ENCODE measurements around the gene INAFM1.
"Not testable (repeated sequence)": the region's sequence is repeated elsewhere in the genome, so short reads cannot be mapped to it uniquely, and the experiment has no call there.

The INAFM1 gene

DNA sequence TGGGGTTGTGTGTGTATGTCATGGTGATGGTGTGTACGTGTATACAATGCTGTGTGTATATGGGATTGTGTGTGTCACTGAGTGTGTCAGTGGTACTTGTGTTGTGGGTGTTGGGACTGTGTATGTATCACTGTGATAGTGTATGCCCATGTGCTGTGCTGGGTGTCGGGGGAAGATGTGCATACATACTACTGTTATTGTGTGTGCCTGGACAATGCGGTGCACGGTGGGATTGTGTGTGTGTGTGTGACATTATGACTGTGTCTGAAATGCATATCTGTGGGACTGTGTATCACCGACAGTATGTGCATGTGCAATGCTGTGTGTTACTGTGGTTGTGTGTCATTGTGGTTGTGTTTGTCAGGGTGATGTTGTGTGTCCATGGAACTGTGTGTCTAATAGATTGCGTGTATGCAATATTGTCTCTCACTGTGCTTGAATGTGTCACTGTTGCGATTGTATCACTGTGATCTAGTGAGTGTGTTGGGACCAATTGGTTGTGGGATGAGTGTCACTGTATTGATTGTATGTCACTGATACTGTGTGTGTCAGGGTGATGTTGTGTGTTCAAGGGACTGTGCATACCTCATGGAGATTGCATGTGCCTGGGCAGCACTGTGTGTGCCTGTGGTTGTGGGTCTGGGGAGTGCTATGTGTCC is 32.6 kb upstream of the INAFM1 start:
- no peak for DNase-seq

DNA sequence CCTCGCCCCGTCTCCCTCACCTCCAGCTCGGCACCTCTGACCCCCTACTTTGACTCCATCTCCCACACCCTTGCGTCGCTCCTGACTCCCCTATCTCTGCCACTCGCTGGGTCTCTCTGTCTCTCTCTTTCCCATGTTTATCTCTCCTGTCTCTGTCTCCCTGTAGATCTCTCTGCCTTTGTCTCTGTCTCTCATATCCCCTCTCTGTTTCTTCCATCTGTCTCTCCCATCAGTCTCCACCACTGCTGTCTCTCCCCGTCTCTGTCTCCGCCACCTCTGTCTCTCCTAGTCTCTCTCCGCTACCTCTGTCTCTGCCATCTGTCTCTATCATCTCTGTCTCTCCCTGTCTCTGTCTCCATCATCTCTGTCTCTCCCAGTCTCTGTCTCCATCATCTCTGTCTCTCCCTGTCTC is 31.3 kb upstream of the INAFM1 start:
- DNase-seq = no peak

- DNase-seq = peak; percentile 97
These were observed 30.7 kb upstream of the INAFM1 start for GRCh38 chr19:47243776-47244547.

DNA sequence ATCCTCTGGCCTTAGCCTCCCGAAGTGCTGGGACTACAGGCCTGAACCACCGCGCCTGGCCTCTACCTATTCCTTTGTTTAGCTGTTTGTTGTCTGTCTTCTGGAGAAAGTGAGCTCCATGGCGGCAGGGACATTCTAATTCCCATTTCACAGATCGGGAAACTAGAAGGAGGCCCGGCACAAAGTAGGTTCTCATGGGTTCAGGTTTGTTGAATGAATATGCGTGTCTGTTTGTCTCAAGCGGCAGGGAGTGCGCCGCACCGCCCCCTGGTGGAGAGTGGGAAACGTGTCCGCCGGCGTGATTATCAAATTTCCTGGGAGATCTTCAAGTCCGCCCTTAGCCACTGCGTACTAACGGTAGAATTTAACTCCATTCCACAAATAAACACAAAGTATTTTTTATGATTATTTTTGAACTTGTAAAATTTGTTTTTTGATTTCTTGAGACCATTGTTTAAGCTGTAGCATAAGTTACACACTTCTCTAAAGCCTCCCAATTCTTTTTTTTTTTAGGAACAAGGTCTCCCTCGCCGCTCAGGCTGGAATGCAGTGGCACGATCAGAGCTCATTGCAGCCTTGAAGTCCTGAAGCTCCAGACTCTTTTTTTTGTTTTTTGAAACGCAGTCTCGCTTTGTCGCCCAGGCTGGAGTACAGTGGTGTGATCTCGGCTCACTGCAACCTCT is 27.2 kb upstream of the INAFM1 start:
- DNase-seq = peak; percentile 86

GRCh38 chr19:47253016-47253415 is 21.7 kb upstream of the INAFM1 start:
- not testable (repeated sequence) for DNase-seq

DNA sequence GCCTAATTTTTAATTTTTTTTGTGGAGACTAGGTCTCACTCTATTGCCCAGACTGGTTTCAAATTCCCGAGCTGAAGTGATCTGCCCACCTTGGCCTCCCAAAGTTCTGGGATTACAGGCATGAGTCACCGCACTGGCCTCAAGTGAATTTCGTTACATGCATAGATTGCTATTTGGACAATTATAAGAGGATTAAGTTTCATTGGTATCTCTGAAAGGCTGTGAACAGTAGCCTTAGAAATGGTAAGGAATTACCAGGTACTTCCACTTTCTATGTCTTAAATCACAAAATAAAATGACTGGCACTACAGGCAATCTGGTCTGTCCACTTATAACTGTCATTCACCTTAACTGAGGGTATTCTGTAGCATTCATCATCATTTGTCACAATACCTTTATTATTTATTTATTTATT is 21.2 kb upstream of the INAFM1 start:
- no peak for DNase-seq

- DNase-seq = no peak
These were observed 20.7 kb upstream of the INAFM1 start for GRCh38 chr19:47253970-47254369.

DNA sequence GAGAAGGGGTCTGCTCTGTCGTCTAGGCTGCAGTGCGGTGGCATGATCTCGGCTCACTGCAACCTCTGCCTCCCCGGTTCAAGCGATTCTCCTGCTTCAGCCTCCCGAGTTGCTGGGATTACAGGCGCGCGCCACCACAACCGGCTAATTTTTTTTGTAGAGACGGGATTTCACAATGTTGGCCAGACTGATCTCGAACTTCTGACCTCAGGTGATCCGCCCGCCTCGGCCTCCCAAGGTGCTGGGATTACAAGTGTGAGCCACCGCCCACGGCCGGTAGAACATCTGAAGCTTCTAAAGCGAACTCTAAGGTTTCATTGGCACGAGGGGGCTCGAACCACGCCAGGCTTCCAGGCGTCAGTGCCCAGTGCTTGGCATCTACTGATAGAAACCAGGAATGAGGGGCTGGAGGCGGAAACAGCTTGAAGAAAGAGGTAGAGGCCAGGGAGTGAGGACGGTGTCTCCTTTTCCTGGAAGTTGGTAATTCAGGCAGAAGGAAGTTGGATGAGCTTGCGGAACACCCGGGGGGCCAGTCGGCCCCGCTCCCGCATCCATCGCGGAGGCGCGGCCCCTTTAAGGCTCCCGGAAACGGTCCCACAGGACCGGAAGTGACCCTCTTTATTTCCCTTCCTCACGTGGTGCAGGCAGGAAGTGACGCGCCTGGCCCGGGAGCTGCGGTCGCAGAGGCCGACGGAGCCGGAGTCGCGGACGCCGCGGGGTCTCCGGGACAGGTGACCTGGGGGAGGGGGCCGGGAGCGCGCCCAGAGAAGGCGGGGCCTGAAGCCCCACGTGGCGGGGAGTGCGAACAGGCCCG is 18.6 kb upstream of the INAFM1 start, which contains the start of gene CCDC9:
CCDC9 (plus strand) TSS at position 647 of the 814 bp plus-strand sequence. CDS start 1,876 bp downstream, outside the sequence.
- peak; percentile 96 for DNase-seq

DNA sequence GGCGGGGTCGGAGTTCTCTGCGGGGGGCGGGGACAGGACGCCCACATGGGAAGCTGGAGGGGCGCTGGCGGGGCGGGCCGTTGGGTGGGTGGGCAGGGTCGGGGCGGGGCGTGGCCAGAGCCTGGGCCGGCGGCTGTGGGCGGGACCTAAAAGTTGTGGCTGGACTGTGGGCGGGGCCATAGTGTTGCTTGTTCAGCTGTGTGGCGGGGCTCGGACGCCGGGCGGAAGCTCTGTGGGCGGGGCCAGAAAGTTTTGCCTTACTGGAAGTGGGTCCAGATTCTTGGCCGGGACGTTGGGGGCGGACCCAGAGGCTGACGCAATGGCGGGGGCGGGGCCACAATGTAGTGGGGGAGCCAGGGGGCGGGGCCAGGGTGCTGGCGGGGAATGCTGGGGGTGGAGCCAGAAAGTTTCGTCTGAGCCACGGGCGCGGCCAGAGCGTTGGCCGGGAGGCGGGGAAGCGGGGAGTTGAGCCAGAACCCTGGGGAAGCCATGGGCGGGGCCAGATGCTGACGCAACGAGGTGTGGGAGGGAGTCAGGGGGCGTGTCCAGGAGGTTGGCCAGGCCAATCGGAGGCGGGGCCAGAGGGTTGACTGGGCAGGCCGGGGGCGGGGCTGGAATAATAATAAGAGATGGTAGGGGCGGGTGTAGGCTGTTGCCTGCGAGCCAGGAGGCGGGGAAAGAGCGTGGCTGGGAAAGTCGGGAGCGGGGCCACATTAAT is 17.8 kb upstream of the INAFM1 start:
- peak; percentile 100 for DNase-seq

DNA sequence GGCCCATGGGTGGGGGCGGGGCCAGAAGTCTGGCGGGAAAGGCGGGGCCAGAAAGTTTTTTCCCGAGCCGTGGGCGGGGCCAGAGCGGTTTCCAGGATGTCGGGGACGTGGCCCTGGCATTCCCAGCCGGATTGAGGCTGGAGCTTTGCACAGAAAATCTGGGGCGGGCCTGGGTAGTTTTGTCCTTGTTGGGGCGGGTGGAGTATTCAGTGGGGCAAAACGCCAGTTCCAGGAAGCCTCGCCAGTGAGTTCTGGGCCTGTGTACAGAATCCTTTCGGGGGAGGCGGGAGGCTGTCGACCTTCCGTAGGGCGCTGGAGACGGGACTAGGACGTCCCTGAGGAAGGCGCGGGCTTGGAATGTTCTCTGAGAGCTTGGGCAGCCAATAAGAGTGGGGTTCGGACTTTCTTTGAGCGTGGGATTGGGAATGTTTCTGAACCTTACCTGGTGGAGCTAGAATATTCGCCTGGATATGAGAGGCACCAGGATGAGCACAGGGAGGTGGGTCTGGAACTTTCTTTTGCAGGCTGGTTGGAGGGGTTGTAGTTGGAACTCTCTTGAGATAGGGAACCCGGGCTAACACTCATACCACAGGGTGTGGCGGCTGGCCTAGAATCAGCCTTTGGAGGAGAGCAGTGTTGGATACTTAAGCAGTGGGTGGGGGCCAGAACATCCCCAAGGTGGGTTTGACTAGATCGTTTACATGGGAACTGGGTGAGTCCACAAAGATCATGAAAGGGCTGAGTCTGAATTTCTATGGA is 17.1 kb upstream of the INAFM1 start:
- DNase-seq = no peak

- DNase-seq = no peak
These were observed 16.3 kb upstream of the INAFM1 start for GRCh38 chr19:47258434-47258833.

- no peak for DNase-seq
These were observed 15.7 kb upstream of the INAFM1 start for GRCh38 chr19:47258895-47259555.

DNA sequence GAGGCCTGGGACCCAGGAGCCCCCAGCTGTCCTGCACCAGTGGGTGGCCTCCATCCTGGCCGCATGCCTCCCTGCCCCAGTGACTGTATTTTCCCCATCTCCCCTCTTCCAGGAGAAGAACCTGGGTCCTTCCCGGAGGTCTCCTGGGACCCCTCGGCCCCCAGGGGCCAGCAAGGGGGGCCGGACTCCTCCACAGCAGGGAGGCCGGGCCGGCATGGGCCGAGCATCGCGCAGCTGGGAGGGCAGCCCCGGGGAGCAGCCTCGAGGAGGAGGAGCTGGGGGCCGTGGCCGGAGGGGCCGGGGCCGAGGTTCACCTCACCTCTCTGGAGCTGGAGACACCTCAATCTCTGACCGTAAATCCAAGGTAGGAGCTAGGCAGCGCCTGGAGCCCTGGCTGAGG is 14.2 kb upstream of the INAFM1 start:
- no peak for DNase-seq

- DNase-seq = not testable (repeated sequence)
These were observed 12.5 kb upstream of the INAFM1 start for GRCh38 chr19:47261946-47262793.

GRCh38 chr19:47264629-47265028 is 10.1 kb upstream of the INAFM1 start:
- no peak for DNase-seq

DNA sequence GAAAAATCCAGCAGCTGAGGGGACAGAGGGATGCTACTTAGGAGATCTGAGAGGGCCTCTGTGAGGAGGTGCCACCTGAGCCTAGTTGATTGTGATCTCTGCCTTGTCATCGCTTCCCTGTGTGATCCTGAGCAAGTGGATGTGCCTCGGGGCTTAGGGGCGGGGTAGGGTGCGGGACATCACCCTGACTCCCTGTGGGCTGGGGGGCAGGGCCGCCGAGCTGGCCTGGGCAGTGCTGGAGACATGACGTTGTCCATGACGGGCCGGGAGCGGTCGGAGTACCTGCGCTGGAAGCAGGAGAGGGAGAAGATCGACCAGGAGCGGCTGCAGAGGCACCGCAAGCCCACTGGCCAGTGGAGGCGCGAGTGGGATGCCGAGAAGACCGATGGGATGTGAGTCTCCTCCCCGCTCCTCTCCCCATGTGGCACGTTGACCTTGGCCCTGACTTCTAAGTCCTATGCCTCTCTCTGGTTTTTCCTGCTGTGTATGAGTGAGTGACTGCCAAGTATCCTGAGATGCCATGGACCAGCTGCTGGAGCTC is 8.2 kb upstream of the INAFM1 start:
- DNase-seq = no peak

DNA sequence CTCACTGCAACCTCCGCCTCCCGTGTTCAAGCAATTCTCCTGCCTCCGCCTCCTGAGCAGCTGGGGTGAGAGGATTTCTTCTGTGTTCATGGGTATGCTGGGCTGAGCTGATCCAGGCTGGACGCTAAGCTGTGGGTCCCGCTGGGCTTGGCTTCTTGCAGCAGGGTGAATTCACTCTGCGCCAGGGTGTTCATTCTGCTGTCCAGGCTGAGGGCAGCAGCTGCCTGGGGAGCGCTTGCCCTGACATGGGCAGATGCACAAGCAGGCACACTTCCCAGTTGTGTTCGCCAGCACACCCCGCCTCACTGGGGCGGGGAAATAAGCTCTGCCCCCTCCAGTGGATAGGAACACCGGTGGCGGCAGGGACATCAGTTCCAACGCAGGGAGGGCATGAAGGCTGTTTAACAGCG is 7.3 kb upstream of the INAFM1 start:
- DNase-seq = no peak

GRCh38 chr19:47268028-47268427 is 6.7 kb upstream of the INAFM1 start:
- DNase-seq = no peak

GRCh38 chr19:47269596-47269995 is 5.1 kb upstream of the INAFM1 start:
- DNase-seq = no peak

DNA sequence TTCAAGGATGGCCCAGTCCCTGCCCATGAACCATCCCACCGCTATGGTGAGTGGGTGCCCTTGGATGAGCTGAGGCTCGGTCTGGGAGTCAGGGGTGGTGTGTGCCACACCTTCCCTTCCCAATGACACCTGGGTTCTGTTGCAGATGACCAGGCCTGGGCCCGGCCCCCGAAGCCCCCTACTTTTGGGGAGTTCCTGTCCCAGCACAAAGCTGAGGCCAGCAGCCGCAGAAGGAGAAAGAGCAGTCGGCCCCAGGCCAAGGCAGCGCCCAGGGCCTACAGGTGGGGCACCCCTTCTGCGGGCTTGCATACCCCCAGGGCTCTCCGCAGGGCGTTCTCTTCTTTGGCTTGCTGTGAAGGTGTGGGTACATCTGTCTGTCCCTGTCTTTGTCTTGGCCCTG is 4.3 kb upstream of the INAFM1 start:
- no peak for DNase-seq

All from activated CD4-positive, alpha-beta T cell treated with anti-CD3 and anti-CD28 coated beads, Interleukin-2, Interleukin-6, amounts not matched to agents 100 ng/mL and 50 ng/mL, durations not matched to agents 16 hours and 8 hours (primary cell).